GM13976 (cell line): ENCODE data around the gene SLC6A4.
"Not testable (repeated sequence)": the region's sequence is repeated elsewhere in the genome, so short reads cannot be mapped to it uniquely, and the experiment has no call there.

ENCODE experiments used
- DNase-seq: peaks from one replicate; pipeline ENCODE4 v3.0.0; 2012; ENCODE audit warnings: low spot score
- CTCF ChIP-seq: IDR thresholded peaks from 2 replicates; pipeline ENCODE4 v1.5.1; 2012; ENCODE audit warnings: borderline replicate concordance, mild to moderate bottlenecking; ENCODE audit not compliant: insufficient read depth; ENCODE audit errors: extremely low read depth, missing control alignments, control extremely low read depth
- in situ Hi-C: fragments of 300-500 bp; cut with MboI; formaldehyde crosslinking; loops from one replicate; pipeline ENCODE4 v1.12.0; 2022; ENCODE audit warnings: low sequenced_read_pairs, mixed read lengths, inconsistent platforms; ENCODE audit not compliant: unreplicated experiment

The SLC6A4 gene

GRCh38 chr17:30210366-30210765, 25.1 kb downstream of the SLC6A4 start:
- no peak for DNase-seq
- in situ Hi-C loops, result no loop called here
- TF ChIP-seq CTCF, result no peak

- no peak for DNase-seq
- TF ChIP-seq CTCF, result no peak
- in situ Hi-C loops, result no loop called here
Measured at GRCh38 chr17:30209930-30210329, 25.6 kb downstream of the SLC6A4 start.

GRCh38 chr17:30208214-30208613, 27.3 kb downstream of the SLC6A4 start:
- DNase-seq, result no peak
- in situ Hi-C loops, result no loop called here
- no peak for TF ChIP-seq CTCF

- no peak for DNase-seq
- in situ Hi-C loops, result no loop called here
- no peak for TF ChIP-seq CTCF
Measured at GRCh38 chr17:30207655-30208054, 27.8 kb downstream of the SLC6A4 start.

- in situ Hi-C loops, result no loop called here
- no peak for DNase-seq
- TF ChIP-seq CTCF, result peak; percentile 4
Measured at GRCh38 chr17:30203471-30203981, 32.0 kb downstream of the SLC6A4 start.

- DNase-seq, in situ Hi-C loops: not testable (repeated sequence)
Measured at GRCh38 chr17:30200656-30201055, 34.8 kb downstream of the SLC6A4 start.

- in situ Hi-C loops, result no loop called here
- no peak for TF ChIP-seq CTCF
- DNase-seq, result no peak
Measured at GRCh38 chr17:30200106-30200505, 35.4 kb downstream of the SLC6A4 start.
